SIG-M5 (cell line): ENCODE measurements around the gene DAPK1.

Experiments used
- DNase-seq: peaks from one replicate; lab custom pipeline; 2025; lab: John Stamatoyannopoulos, UW

The DAPK1 gene

DNA sequence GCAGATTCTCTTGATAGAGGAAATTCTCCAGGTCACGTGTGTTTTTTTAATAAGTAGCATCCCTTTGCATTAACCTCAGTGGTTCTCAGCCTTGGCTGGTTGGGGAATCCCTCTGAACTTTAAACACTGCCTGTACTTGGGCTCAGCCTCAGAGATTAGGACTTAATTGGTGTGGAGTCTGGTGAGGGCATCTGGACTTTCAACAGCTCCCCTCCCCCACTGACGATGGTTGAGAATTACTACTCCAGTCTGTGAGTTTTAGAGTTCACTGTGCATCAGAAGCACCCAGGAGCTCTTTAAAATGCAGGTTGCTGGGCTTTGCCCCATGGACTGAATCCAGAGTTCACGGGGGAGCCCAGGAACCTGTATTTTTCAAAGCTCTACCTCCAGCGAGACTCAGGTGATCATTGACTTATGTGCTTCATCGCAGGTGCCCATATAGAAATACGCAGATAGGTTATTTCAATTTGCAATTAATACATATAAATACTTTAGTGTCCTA is 71.4 kb downstream of the DAPK1 start:
- DNase-seq, result no peak

DNA sequence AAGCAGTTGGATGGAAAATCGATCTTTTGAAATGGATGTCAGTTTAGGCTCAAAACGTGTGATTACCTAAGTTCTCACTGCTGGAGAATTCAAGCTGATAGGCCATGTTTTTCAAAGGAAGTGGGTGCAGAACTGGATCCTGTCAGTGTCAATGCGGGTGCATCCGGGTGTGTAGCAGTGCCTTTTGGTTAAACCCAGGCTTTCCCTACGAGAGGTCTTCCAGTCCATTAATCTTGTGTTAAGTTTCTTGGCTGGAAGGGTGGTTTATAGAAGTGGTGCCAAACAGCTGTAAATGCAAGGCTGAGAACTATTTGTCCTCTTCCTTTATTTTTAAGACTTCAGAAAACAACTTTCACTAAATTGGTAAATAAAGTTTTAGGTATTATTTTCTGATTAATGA is 71.9 kb downstream of the DAPK1 start:
- no peak for DNase-seq

DNA sequence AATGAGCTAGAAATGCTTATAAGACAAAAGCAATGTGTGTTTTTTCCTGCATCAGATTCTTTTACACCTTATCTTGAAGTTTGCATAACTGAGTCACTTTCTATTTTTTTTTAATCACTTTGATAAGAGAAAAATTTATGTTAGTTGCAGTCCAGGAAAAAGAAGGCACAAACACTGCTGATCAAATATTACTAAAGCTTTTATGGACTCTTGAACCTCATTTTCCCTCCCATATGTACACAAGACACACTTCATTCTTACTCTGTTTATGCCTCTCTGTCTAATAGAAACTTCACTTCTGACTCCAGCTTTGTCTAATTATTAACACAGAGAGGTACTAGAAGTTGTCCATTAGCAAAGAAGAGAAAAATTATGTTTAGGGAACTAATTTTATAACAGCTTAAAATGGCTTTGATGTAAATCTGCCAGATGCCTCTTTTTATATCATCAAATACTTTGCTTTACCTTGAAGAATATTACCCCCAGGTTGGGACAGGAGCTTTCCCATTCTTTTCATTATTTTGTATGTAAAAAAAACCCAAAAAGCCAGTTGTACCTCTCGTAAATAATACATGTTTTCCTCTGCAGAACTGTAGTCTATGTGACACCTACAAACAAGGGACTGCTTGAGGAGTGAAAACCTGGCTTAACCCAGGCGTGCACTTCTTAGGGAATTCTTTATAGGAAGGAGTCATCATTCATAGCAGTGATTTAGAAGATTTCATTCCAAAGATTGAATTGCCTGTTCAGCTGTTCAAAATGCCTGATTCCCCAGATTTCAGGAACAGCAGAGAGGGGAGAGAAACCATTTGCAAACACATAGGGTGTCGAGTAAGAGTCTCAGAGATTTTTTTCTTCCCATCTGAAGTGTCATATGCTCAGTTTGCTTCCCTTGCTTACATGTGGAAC is 72.6 kb downstream of the DAPK1 start:
- no peak for DNase-seq

DNA sequence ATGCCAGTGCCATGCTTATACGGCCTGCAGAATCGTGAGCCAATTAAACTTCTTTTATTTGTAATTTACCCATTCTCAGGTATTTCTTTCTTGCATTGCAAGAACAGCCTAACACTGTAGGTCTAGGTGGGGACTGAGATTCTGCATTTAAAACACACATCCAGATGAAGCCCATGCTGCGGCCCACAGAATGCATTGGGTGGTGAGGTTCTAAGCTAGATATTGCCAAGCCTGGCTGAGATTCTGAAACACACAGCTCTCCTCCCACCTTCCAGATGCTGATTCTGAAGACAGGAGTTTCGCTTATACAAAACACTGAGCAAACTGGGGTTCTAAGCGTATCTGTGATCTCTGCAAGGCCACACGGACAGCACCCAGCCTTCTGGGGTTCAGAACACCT is 75.1 kb downstream of the DAPK1 start:
- no peak for DNase-seq

DNA sequence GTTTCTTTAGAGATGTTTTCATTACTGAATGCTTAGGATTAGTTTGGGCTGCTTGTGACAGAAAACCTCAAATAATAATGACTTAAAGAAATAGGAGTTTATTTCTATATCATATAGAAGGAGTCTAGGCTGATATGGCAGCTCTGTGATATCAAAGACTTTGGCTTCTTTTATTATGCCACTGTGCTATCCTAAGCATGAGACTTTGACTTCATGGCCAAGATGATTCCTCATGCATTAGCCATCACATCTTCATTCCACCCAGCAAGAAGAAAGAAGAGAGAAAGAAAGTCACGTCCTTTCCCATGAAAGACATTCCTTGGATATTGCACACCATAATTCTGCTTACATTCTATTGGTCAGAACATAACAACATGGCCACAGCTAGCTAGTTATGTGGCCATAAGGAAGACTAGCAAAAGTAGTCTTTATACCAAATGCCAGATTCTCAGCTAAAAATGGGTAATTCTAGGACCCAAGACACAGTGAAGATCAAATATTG is 76.2 kb downstream of the DAPK1 start:
- no peak for DNase-seq

DNA sequence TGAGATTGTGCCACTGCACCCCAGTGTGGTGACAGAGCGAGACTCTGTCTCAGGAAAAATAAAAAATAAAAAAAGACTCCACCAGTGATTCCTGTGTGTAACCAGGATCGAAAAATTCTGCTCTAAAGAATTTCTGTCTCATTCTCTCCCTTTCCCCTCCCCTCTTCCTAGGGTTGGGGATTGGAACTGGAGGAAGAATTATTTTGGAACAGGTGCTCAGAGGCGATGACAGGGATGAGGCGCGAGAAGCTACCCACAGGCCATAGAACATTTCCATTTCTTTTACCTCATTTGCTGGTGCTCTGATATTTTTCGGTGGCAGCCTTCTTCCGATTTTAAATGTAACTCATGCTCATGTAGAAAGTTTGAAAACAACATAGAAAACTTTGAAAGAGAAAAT is 80.1 kb downstream of the DAPK1 start:
- no peak for DNase-seq

DNA sequence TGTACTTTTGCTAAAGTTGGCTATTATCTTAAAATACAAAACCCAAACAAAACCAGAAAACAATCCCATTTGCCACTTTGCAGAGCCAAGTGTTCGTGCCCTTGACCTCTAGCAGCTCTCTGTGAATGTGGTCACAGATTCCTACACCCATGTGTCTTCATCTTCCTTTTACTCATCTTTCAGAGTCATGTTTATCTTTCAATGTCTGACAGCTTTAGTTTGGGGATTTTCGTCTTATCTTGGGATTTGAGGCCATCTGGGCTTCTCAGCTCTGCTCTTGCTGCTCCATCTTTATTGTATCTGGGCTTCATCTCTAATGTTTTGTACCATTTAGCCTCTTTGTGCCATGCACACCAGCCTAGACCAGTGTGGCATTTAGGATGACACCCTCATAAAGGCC is 81.0 kb downstream of the DAPK1 start:
- DNase-seq, result no peak

DNA sequence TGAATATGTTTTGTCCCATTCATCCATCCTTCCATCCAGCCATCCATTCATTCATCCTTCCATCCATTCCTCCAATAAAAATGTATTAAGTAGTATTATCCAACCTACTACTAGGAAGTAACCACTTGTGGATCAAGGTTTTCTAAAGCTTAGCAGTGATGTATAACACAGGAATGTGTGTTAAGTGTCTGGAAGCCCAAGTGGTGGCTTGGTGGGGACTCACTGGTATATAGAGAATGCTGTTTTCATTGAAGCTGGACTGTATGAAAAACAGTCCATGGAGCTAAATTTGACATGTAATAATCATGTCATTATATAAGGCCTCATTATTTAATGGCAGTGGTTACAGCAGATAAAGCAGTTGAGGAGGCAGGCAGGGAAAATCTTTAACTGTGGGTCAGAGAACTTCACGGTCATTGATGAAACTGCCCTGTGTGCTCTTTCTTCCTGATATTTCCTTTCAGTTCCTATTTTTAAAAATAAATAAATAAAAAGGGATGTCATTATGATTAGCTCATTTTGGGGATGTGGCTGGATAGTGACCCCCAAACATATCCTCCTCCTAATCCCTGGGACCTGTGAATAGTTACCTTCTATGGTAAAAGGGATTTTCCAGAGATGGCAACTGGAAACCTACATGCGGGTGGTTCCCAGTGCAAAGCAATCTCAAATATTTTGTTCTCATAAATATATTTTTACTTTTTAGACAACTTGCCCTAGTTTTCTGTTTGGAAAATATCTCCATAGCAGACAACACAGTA is 82.3 kb downstream of the DAPK1 start:
- DNase-seq, result no peak

DNA sequence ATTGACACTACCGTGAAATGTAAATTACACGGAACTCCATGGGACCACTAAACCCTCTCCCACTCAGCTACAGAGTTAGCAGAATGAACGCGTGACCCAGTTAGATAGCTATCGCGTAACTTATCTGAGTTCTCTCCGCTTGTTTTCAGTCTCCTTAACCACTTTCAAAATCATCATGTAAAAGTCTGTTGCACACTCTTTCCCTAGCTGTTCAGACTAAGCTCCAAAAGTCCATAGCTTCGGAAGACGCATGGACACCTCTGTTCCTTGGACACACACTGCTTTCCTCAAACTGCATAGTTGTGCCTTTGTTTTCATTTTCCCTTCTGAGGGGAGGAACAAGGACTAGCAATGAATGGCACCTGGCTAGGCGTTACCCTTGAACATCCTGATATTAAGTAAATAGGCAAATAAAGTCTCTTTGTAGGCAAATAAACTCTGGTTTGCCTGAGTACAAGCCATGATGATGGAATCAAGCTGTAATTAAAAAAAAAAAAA is 83.3 kb downstream of the DAPK1 start:
- DNase-seq, result no peak

DNA sequence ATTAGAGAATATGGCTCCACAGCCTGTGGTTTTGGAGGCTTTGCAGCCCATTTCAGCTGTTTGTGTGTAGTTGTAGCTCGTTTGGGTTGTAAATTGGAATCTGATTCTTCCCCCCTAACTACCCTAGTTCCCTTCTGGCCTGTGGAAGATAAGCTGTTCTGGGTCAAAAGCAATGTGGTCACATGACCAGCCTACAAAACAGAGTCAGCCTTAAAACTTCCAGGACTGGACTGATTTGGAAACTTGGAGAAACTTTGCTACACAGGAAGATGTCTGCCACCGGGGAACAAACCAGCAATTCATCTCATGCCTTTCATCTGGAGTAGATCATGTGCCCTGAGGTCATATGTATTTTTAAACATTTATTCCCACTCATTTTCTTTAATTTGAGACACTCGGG is 83.8 kb downstream of the DAPK1 start:
- no peak for DNase-seq

DNA sequence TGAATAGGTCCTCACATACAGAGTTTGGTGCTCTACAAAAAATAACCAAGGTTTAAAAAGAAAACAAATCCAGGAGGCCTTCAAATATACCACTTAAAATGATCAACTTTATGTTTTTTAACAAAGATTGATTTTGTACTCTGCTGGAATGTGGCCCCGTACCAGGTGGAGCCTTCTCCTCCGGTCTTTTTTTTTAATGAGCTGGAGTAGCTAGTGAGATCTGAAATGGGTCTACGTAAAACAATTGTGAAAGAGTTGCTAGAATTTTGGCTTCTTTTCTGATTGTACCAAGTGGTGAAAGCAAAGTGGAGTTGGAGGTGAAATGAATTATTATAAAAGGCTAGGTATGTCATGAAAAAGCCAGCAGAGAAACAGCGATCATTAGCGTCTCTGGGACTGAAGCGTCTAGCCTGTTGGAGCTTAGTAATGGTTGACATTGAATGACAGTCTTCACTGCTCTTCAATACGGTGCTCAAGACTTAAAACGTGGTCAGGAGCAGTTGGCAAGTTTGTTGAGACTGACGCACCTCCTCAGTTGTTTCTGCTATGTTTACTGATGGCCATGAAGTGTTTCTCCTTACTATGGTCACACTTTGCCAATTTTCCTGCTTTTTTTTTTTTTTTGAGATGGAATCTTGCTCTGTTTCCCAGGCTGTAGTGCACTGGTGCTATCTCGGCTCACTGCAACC is 84.4 kb downstream of the DAPK1 start:
- DNase-seq, result no peak

DNA sequence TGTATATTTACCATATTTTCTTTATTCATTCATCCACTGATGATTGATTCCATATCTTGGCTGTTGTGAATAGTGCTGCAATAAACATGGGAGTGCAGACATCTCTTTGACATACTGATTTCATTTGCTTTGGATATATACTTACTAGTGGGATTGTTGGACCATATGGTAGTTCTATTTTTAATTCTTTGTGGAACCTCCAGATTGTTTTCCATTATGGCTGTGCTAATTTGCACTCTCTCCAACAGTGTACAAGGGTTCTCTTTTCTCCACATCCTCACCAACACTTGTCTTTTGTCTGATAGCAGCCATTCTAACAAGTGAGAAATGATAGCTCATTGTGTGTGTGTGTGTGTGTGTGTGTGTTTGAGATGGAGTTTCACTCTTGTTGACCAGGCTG is 86.7 kb downstream of the DAPK1 start:
- no peak for DNase-seq

DNA sequence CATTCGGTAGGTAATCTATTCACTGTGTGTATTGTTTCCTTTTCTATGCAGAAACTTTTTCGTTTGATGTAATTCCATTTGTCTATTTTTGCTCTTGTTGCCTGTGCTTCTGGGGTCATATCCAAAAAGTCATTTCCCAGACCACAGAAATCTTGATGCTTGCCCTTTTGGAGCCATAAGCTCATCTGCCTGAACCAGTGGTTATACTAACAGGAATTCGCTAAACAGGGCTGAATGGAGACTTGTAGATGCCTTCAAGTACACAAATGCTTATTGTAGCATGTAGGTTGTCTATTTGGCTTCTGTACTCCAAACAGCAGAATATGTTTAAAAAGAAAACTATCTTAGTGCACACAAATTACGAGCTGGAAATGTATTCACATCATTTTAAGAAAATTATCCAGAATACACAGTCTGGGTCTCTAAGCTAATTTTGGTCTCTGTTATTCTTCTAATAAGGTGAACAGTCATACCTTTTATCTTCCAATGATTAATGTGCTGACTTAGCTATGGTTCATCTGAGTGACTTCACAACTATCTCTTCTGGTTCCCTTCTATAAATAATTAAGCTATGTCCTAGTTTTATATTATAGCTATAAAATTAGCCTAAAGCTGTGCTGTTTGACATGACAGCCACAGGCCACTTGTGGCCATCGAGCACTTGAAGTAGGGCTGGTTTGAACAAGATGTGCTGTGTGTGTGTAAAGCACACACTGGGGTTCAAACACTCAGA is 87.6 kb downstream of the DAPK1 start:
- no peak for DNase-seq

DNA sequence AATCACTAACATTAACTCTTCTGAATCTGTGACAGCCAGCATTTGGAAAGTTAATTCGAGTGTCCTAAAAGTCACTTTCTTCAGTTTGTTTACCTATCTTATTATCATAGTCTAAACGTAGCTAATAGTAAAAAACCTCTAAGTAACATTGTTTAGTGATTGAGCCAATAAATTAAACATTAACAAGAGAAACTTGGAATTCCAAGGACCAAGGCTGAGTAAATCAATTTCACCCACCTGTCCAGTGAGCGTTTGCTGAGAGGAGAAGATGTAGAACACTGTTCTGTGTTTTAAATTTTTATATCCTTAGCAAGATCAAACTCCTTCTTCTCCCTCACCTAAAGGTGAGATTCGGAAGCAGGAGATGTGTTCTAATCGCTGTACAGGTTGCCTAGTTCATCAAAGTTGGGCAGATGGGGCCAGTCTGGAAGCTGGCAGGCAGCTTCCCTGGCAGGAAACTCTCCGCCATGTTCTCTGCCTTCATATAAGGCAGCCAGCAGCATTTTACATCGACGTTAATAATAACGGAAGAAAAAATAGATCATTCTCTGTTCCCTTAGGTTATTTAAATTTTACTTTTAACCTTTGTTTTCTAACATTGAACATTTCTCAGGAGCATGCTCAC is 89.2 kb downstream of the DAPK1 start:
- DNase-seq, result no peak

DNA sequence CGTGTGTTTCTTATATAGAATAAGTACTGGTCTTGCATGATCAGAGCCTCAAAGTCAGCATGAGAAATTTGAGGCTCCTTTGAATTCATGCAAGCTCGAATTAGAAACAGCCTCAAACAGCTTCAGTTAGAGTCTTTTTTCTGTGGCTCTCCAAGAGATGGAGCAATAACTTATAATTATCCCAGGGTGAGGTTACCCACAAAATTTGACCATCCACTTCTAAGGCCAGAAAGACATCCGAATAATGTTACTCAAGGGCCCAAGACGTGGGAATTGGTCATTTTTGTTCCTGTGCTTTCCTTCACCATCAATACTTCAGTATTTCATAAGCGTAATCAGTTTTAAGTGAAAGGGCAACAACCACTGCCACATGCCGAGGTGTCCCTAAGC is 89.7 kb downstream of the DAPK1 start:
- no peak for DNase-seq

DNA sequence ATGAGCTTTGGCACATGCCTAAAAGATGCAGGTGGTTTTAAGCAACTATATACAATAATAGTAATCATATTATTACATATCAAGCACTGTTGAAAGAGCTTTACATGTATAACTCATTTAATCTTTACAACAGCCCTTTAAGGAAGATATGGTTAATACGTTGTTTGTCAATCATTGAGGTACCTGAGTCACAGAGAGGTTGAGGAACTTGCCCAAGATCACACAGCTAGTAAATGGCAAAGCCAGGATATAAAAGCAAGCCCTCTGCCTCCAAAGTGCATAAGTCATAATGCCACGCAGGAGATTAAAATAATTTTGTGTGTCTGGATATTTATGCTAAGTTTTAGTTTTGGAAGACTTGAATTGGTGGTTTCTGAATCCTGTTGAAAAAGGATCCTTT is 90.2 kb downstream of the DAPK1 start:
- no peak for DNase-seq

DNA sequence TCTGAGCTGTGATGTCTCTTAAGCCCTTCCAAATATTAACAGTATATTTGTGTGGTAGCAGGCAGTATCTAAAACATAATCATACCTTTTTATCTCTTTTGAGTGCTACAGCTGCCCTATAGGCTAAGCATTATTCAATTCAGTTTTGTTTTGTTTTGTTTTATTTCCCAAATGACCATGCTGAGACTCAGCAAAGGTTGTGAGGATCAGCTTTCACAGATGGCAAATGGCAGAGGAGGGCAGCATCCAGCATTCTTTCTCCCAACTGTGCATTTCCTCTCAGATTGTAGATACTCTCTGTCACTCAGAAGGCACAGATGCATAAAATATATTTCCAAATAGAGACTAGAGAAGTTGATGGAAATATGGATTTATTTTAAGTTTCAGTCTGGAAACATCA is 90.7 kb downstream of the DAPK1 start:
- no peak for DNase-seq

DNA sequence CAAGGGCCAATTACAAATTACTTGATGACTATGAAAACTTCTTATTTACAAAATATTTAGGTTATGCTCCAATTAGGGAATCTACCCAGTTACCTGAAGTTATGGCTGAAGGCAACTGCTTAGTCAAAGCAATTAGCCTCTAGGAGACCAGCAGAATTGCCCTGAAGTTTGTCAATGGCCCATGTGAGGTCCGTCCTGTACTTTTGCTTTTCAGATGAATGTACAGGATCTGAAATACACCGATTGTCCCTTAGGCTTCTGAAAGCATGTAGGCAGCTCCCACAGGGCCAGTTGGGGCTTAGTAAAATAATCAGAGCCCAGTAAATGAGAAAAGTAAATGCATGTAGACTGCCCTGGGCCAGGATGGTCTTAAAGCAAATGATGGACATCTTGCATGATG is 93.3 kb downstream of the DAPK1 start:
- DNase-seq, result no peak

DNA sequence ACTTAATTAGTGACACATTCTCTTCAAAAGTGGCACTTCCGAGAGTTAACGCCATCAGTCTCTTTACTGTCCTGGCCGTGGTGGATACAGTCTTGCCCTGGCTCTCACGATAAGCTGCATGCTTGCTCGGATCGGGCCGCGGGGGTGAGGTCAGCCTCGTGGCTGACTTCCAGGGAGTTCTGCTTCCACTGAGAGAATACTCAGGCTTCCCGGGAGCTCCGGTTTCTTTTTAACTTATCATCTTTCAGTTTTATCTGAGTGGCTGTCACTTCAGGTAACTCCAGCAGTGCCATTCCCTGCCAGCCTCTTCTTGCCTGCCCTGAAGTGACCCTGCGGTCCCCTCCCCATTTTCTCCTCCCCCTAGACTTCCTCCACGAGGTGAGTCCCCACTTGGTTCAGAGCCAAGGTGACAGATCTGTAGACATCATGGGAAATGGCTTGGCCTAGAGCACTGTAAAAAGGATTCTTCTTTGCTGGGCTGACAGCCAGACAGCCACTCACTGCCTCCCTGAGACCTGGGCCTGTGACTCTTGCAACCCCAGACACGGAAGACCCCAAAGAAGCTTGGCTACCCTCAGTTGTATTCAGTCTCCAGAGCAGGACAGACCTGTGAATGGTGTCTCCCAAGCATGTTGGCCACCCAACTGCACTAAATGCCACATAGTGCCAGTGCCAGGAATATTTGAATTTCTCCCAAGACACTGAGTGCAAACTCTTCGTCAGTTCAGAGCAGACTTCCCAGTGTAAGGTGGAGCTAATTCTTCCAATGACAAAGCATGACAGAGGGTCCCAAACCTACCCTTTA is 95.1 kb downstream of the DAPK1 start:
- no peak for DNase-seq

DNA sequence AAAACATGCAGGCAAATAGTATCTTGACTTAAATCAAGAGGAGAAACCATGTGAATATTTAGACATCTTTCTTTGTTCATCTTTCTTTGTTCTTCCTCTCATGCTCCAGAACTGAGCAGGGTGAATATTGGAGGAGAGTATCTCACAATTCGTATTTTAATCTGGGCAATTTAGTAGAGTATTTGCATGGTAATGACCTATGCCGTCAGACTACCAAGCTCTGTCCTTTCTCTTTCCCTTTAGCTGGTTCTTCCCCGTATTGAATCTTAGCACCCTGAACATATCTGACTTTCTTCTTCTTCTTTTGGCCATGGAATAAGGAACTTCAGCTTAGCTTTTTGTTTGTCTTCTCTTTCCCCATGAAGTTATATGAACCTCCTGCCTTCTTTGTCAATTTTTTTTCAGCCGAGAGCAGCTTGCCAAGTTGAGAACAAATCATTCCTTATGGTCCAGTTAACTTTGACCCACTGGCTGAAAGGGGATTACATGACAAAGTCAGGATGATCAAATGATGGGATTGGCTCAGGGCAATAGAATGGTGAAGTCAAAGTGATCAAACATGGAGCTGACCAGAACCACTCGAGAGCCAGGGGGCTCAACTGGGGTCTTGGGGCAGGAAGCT is 95.8 kb downstream of the DAPK1 start:
- DNase-seq, result no peak
